ENCODE data around the gene ZNF385B.

DNA sequence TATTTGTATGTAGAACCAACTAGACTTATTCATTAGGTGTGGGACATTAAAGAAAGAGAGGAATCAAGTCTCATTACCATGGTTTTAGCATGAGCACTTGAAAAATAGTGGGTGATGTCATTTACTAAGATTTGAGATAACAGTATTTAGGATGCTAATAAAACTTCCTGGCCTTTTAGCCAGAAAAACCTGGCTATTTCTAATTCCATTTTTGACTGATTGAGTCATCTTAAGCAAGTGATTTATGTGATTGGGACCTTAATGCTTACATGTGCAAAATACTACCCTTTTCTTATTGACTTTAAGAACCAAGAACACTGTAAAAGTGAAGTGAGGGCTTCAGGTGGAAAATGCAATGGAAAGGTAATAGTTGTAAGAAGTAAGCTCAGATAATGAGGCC, 400.0 kb downstream of the ZNF385B start:
- TF ChIP-seq YY1 (IDR thresholded peaks at IDR 0.05; ENCODE audit: extremely low read depth, insufficient replicate concordance, low read depth, low read length) (no peak), EZH2 (IDR thresholded peaks at IDR 0.05) (no peak), POLR2AphosphoS5 (IDR thresholded peaks at IDR 0.05; ENCODE audit: low read depth, low read length) (no peak), EZH2phosphoT487 (IDR thresholded peaks at IDR 0.05; ENCODE audit: borderline replicate concordance) (no peak), ZFX (IDR thresholded peaks at IDR 0.05) (no peak), MAX (IDR thresholded peaks at IDR 0.05) (no peak), SIN3A (IDR thresholded peaks at IDR 0.05; ENCODE audit: low read depth) (no peak), POLR2A (IDR thresholded peaks at IDR 0.05; ENCODE audit: borderline replicate concordance, extremely low read depth, insufficient read depth, insufficient read length) (no peak), CEBPB (IDR thresholded peaks at IDR 0.05; ENCODE audit: low read depth) (no peak)
- TF ChIP-seq, protein P1, sequence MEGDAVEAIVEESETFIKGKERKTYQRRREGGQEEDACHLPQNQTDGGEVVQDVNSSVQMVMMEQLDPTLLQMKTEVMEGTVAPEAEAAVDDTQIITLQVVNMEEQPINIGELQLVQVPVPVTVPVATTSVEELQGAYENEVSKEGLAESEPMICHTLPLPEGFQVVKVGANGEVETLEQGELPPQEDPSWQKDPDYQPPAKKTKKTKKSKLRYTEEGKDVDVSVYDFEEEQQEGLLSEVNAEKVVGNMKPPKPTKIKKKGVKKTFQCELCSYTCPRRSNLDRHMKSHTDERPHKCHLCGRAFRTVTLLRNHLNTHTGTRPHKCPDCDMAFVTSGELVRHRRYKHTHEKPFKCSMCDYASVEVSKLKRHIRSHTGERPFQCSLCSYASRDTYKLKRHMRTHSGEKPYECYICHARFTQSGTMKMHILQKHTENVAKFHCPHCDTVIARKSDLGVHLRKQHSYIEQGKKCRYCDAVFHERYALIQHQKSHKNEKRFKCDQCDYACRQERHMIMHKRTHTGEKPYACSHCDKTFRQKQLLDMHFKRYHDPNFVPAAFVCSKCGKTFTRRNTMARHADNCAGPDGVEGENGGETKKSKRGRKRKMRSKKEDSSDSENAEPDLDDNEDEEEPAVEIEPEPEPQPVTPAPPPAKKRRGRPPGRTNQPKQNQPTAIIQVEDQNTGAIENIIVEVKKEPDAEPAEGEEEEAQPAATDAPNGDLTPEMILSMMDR (IDR thresholded peaks at IDR 0.05 in 2 of 3, conservative IDR thresholded peaks at IDR 0.05 in 1 of 3; ENCODE audit: borderline replicate concordance in 1 of 3, insufficient read depth in 1 of 3, low read depth in 2 of 3, low read length in 2 of 3) = no peak
- TF ChIP-seq, protein P2, sequence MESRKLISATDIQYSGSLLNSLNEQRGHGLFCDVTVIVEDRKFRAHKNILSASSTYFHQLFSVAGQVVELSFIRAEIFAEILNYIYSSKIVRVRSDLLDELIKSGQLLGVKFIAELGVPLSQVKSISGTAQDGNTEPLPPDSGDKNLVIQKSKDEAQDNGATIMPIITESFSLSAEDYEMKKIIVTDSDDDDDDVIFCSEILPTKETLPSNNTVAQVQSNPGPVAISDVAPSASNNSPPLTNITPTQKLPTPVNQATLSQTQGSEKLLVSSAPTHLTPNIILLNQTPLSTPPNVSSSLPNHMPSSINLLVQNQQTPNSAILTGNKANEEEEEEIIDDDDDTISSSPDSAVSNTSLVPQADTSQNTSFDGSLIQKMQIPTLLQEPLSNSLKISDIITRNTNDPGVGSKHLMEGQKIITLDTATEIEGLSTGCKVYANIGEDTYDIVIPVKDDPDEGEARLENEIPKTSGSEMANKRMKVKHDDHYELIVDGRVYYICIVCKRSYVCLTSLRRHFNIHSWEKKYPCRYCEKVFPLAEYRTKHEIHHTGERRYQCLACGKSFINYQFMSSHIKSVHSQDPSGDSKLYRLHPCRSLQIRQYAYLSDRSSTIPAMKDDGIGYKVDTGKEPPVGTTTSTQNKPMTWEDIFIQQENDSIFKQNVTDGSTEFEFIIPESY (IDR thresholded peaks at IDR 0.05; ENCODE audit: extremely low read depth, insufficient replicate concordance, low read length) = no peak
- TF ChIP-seq, protein P3, sequence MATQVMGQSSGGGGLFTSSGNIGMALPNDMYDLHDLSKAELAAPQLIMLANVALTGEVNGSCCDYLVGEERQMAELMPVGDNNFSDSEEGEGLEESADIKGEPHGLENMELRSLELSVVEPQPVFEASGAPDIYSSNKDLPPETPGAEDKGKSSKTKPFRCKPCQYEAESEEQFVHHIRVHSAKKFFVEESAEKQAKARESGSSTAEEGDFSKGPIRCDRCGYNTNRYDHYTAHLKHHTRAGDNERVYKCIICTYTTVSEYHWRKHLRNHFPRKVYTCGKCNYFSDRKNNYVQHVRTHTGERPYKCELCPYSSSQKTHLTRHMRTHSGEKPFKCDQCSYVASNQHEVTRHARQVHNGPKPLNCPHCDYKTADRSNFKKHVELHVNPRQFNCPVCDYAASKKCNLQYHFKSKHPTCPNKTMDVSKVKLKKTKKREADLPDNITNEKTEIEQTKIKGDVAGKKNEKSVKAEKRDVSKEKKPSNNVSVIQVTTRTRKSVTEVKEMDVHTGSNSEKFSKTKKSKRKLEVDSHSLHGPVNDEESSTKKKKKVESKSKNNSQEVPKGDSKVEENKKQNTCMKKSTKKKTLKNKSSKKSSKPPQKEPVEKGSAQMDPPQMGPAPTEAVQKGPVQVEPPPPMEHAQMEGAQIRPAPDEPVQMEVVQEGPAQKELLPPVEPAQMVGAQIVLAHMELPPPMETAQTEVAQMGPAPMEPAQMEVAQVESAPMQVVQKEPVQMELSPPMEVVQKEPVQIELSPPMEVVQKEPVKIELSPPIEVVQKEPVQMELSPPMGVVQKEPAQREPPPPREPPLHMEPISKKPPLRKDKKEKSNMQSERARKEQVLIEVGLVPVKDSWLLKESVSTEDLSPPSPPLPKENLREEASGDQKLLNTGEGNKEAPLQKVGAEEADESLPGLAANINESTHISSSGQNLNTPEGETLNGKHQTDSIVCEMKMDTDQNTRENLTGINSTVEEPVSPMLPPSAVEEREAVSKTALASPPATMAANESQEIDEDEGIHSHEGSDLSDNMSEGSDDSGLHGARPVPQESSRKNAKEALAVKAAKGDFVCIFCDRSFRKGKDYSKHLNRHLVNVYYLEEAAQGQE (IDR thresholded peaks at IDR 0.05; ENCODE audit: low read depth) = no peak

Data from HCT116 (cell line).